HFFc6 (cell line): Measurements from ENCODE around the gene LCNL1. TPM values are rescaled to one million over a fixed set of nuclear protein-coding genes. Genes with fewer than 3 reads are reported as not detected.

Experiments used
- DNase-seq: peaks from one replicate; pipeline ENCODE4 v3.0.0-alpha.2; 2018
- H3K27ac Mint-ChIP-seq: 2 replicates; pipeline ENCODE4 v1.8.0; 2020; ENCODE audit warnings: mild to moderate bottlenecking, mixed read lengths
- H3K27me3 Mint-ChIP-seq: 2 replicates; pipeline ENCODE4 v1.8.0; 2021; ENCODE audit warnings: mild to moderate bottlenecking, moderate library complexity, mixed read lengths; ENCODE audit not compliant: insufficient read depth
- H3K36me3 Mint-ChIP-seq: 2 replicates; pipeline ENCODE4 v1.8.0; 2021; ENCODE audit warnings: low read depth, mixed read lengths
- H3K4me1 Mint-ChIP-seq: 2 replicates; pipeline ENCODE4 v1.8.0; 2020; ENCODE audit warnings: low read depth, mixed read lengths
- H3K4me3 Mint-ChIP-seq: 2 replicates; pipeline ENCODE4 v1.8.0; 2020; ENCODE audit warnings: mild to moderate bottlenecking, moderate library complexity, mixed read lengths
- H3K9me3 Mint-ChIP-seq: 2 replicates; pipeline ENCODE4 v1.8.0; 2020; ENCODE audit warnings: mild to moderate bottlenecking, mixed read lengths
- total RNA-seq, 6 experiments: library from RNA; stranded (reverse); fragmentation: NEBNext Ultra II Directional; extraction: Animal tissue kit (Norgen Biotek cat#: 25700); gene quantifications; 2 replicates in 1 of 6; 3 replicates in 5 of 6; pipeline ENCODE4 v1.2.3, GENCODE V29; 2021
- TF ChIP-seq, protein P1 (sequence below): fragments of 200-600 bp; sonication (generic); IDR thresholded peaks from 2 replicates; pipeline ENCODE4 v1.5.0; 2021; ENCODE audit warnings: antibody characterized with exemption, mild to moderate bottlenecking

Gene LCNL1
- total RNA-seq, 6 experiments from 2014 or later, result not detected

GRCh38 chr9:137034709-137035506 lies 52.1 kb downstream of the LCNL1 start:
- Mint-ChIP-seq H3K4me3 (no peak overlapping the region), H3K36me3 (no peaks in the 10 kb centered on the region), H3K9me3 (no peaks in the 10 kb centered on the region), H3K4me1 (no peaks in the 10 kb centered on the region), H3K27me3 (no peaks in the 10 kb centered on the region; the same call in 1 of the 2 replicates), H3K27ac (no peak overlapping the region)
- DNase-seq, result peak; percentile 65
- TF ChIP-seq, protein P1, sequence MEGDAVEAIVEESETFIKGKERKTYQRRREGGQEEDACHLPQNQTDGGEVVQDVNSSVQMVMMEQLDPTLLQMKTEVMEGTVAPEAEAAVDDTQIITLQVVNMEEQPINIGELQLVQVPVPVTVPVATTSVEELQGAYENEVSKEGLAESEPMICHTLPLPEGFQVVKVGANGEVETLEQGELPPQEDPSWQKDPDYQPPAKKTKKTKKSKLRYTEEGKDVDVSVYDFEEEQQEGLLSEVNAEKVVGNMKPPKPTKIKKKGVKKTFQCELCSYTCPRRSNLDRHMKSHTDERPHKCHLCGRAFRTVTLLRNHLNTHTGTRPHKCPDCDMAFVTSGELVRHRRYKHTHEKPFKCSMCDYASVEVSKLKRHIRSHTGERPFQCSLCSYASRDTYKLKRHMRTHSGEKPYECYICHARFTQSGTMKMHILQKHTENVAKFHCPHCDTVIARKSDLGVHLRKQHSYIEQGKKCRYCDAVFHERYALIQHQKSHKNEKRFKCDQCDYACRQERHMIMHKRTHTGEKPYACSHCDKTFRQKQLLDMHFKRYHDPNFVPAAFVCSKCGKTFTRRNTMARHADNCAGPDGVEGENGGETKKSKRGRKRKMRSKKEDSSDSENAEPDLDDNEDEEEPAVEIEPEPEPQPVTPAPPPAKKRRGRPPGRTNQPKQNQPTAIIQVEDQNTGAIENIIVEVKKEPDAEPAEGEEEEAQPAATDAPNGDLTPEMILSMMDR, result peak; percentile 89

Other genes with a start within 250 kb of the LCNL1 start
- not detected for gene LCN10, start 240.1 kb upstream of the LCNL1 start, total RNA-seq
- not detected for gene LCN6, start 234.5 kb upstream of the LCNL1 start, total RNA-seq
- gene LCN8, start 224.8 kb upstream of the LCNL1 start, total RNA-seq, result not detected
- gene LCN15, start 218.5 kb upstream of the LCNL1 start, total RNA-seq, result not detected
- 10 to 100 TPM; 46.1 to 62.2 (median 52.6) TPM for gene TMEM141, start 191.6 kb upstream of the LCNL1 start, total RNA-seq
- gene CCDC183, start 186.7 kb upstream of the LCNL1 start, total RNA-seq, result under 1 TPM; 0.25 to 0.87 (median 0.34) TPM
- gene RABL6, start 175.0 kb upstream of the LCNL1 start, total RNA-seq, result 10 to 100 TPM; 77.8 to 87.7 (median 84.0) TPM
- 1 to 10 TPM; 4.5 to 8.0 (median 5.3) TPM for gene AJM1, start 140.5 kb upstream of the LCNL1 start, total RNA-seq
- 100 to 1,000 TPM; 156 to 181 (median 169) TPM for gene PHPT1, start 133.6 kb upstream of the LCNL1 start, total RNA-seq
- gene MAMDC4, start 130.6 kb upstream of the LCNL1 start, total RNA-seq, result 1 to 10 TPM; 2.3 to 3.4 (median 3.0) TPM
- gene EDF1, start 116.7 kb upstream of the LCNL1 start, total RNA-seq, result 100 to 1,000 TPM; 369 to 460 (median 443) TPM
- 10 to 100 TPM; 11.1 to 15.9 (median 13.6) TPM for gene TRAF2, start 96.5 kb upstream of the LCNL1 start, total RNA-seq
- 100 to 1,000 TPM in 1 of 6 experiments, 10 to 100 TPM in 5; 89.1 to 102 (median 94.4) TPM for gene FBXW5, start 38.3 kb upstream of the LCNL1 start, total RNA-seq
- 1 to 10 TPM in 3 of 6 experiments, under 1 TPM in 3; 0.51 to 1.8 (median 0.97) TPM for gene C8G, start 37.8 kb upstream of the LCNL1 start, total RNA-seq
- gene LCN12, start 30.7 kb upstream of the LCNL1 start, total RNA-seq, result under 1 TPM in 2 of 6 experiments, not detected in 4; 0.14 to 0.31 TPM
- not detected for gene PTGDS, start 5.5 kb upstream of the LCNL1 start, total RNA-seq
- gene PAXX, start 9.4 kb downstream of the LCNL1 start, total RNA-seq, result 10 to 100 TPM; 26.0 to 42.6 (median 29.0) TPM
- 10 to 100 TPM in 2 of 6 experiments, 1 to 10 TPM in 4; 2.7 to 14.6 (median 4.0) TPM for gene CLIC3, start 13.6 kb downstream of the LCNL1 start, total RNA-seq
- gene ABCA2, start 45.2 kb downstream of the LCNL1 start, total RNA-seq, result 10 to 100 TPM; 18.3 to 36.3 (median 23.6) TPM
- gene FUT7, start 49.1 kb downstream of the LCNL1 start, total RNA-seq, result not detected
- 100 to 1,000 TPM; 112 to 197 (median 119) TPM for gene NPDC1, start 63.2 kb downstream of the LCNL1 start, total RNA-seq
- under 1 TPM in 3 of 6 experiments, not detected in 3; 0.12 to 0.28 (median 0.16) TPM for gene ENTPD2, start 71.1 kb downstream of the LCNL1 start, total RNA-seq
- 10 to 100 TPM in 5 of 6 experiments, 1 to 10 TPM in 1; 7.7 to 14.8 (median 11.3) TPM for gene SAPCD2, start 87.6 kb downstream of the LCNL1 start, total RNA-seq
- gene UAP1L1, start 94.5 kb downstream of the LCNL1 start, total RNA-seq, result 10 to 100 TPM in 5 of 6 experiments, 1 to 10 TPM in 1; 9.4 to 13.1 (median 10.6) TPM
- 10 to 100 TPM; 70.1 to 90.2 (median 77.6) TPM for gene MAN1B1, start 104.0 kb downstream of the LCNL1 start, total RNA-seq
- 10 to 100 TPM; 47.5 to 90.2 (median 51.1) TPM for gene DPP7, start 131.7 kb downstream of the LCNL1 start, total RNA-seq
- 1 to 10 TPM in 1 of 6 experiments, under 1 TPM in 2, not detected in 3; 0.51 to 1.1 (median 0.66) TPM for gene GRIN1, start 156.2 kb downstream of the LCNL1 start, total RNA-seq
- not detected for gene LRRC26, start 187.1 kb downstream of the LCNL1 start, total RNA-seq
- gene TMEM210, start 189.1 kb downstream of the LCNL1 start, total RNA-seq, result not detected
- 10 to 100 TPM; 34.8 to 41.5 (median 37.4) TPM for gene ANAPC2, start 205.6 kb downstream of the LCNL1 start, total RNA-seq
- 10 to 100 TPM; 76.7 to 82.8 (median 82.1) TPM for gene SSNA1, start 205.7 kb downstream of the LCNL1 start, total RNA-seq
- 10 to 100 TPM in 4 of 6 experiments, 1 to 10 TPM in 2; 9.9 to 18.1 (median 13.3) TPM for gene TPRN, start 217.7 kb downstream of the LCNL1 start, total RNA-seq
- gene TMEM203, start 222.7 kb downstream of the LCNL1 start, total RNA-seq, result 10 to 100 TPM; 38.7 to 47.4 (median 40.1) TPM
- gene NDOR1, start 222.7 kb downstream of the LCNL1 start, total RNA-seq, result 10 to 100 TPM; 13.1 to 17.3 (median 16.6) TPM
- 1 to 10 TPM; 2.5 to 3.8 (median 3.4) TPM for gene RNF208, start 239.2 kb downstream of the LCNL1 start, total RNA-seq
- under 1 TPM; 0.41 to 0.97 (median 0.68) TPM for gene CYSRT1, start 242.2 kb downstream of the LCNL1 start, total RNA-seq
- gene RNF224, start 244.5 kb downstream of the LCNL1 start, total RNA-seq, result not detected
- not detected for gene SLC34A3, start 247.9 kb downstream of the LCNL1 start, total RNA-seq